GM23338 (cell line): ENCODE results near the gene USP35. TPM values are rescaled to one million over a fixed set of nuclear protein-coding genes. Genes with fewer than 3 reads are reported as not detected.

Source experiments
- ATAC-seq: fragments of 200-7000 bp; cut with Tn5 transposase; 3 replicates; pipeline ENCODE4 v1.9.1; 2020
- DNase-seq: peaks from one replicate; pipeline ENCODE4 v3.0.0-alpha.2; 2015; ENCODE audit warnings: low spot score
- H2AFZ ChIP-seq: fragments of 200-600 bp; sonication (generic); 2 replicates; pipeline ENCODE4 v1.8.0; 2016; ENCODE audit warnings: antibody characterized with exemption, mild to moderate bottlenecking, moderate library complexity
- H3F3A ChIP-seq: fragments of 200-600 bp; sonication (generic); replicated peaks from 2 replicates; pipeline ENCODE4 v1.8.0; 2017; ENCODE audit warnings: antibody characterized with exemption, mixed run types, low read depth
- H3K27ac ChIP-seq: fragments of 200-600 bp; sonication (generic); 2 replicates; pipeline ENCODE4 v1.6.1; 2016; ENCODE audit warnings: low read depth
- H3K27me3 ChIP-seq: fragments of 200-600 bp; sonication (generic); 2 replicates; pipeline ENCODE4 v1.8.0; 2016; ENCODE audit warnings: mild to moderate bottlenecking, mixed run types, moderate library complexity; ENCODE audit not compliant: insufficient read depth
- H3K36me3 ChIP-seq: fragments of 200-600 bp; sonication (generic); 2 replicates; pipeline ENCODE4 v1.8.0; 2016; ENCODE audit warnings: mild to moderate bottlenecking; ENCODE audit not compliant: insufficient read depth
- H3K4me1 ChIP-seq: fragments of 200-600 bp; sonication (generic); 2 replicates; pipeline ENCODE4 v1.8.0; 2016; ENCODE audit warnings: mild to moderate bottlenecking, moderate library complexity; ENCODE audit not compliant: insufficient read depth
- H3K4me2 ChIP-seq: fragments of 200-600 bp; sonication (generic); 2 replicates; pipeline ENCODE4 v1.7.1; 2017; ENCODE audit warnings: mixed run types
- H3K4me3 ChIP-seq: fragments of 200-600 bp; sonication (generic); 2 replicates; pipeline ENCODE4 v1.6.1; 2016; ENCODE audit warnings: mixed run types
- H3K79me2 ChIP-seq: fragments of 200-600 bp; sonication (generic); replicated peaks from 2 replicates; pipeline ENCODE4 v1.8.0; 2017; ENCODE audit warnings: mild to moderate bottlenecking; ENCODE audit not compliant: insufficient read depth
- H3K9me2 ChIP-seq: fragments of 200-600 bp; sonication (generic); 2 replicates; pipeline ENCODE4 v1.8.0; 2017; ENCODE audit not compliant: insufficient read depth
- H4K20me1 ChIP-seq: fragments of 200-600 bp; sonication (generic); replicated peaks from 2 replicates; pipeline ENCODE4 v1.8.0; 2017; ENCODE audit warnings: mild to moderate bottlenecking; ENCODE audit not compliant: insufficient read depth
- H3K27ac Mint-ChIP-seq: 2 replicates; pipeline ENCODE4 v1.8.0; 2020; ENCODE audit warnings: inconsistent platforms, mild to moderate bottlenecking, moderate library complexity, mixed read lengths
- H3K27me3 Mint-ChIP-seq: 3 replicates; pipeline ENCODE4 v1.8.0; 2022; ENCODE audit warnings: low read depth, mild to moderate bottlenecking, moderate library complexity, mixed read lengths, inconsistent platforms; ENCODE audit not compliant: insufficient read depth, poor library complexity
- H3K36me3 Mint-ChIP-seq: 3 replicates; pipeline ENCODE4 v1.8.0; 2021; ENCODE audit warnings: low read depth, mild to moderate bottlenecking, inconsistent platforms, moderate library complexity, mixed read lengths
- H3K4me1 Mint-ChIP-seq: 3 replicates; pipeline ENCODE4 v1.8.0; 2020; ENCODE audit warnings: mild to moderate bottlenecking, inconsistent platforms, mixed read lengths
- H3K4me3 Mint-ChIP-seq: 3 replicates; pipeline ENCODE4 v1.8.0; 2021; ENCODE audit warnings: moderate library complexity, mild to moderate bottlenecking, inconsistent platforms, mixed read lengths
- H3K9me3 Mint-ChIP-seq: 3 replicates; pipeline ENCODE4 v1.8.0; 2020; ENCODE audit warnings: moderate library complexity, mild to moderate bottlenecking, inconsistent platforms, mixed read lengths
- CREB1 ChIP-seq: fragments of 250-450 bp; sonication (Bioruptor Pico); IDR thresholded peaks from 2 replicates; pipeline ENCODE4 v1.5.0; 2020; ENCODE audit warnings: low read depth, mild to moderate bottlenecking, moderate library complexity
- ETS1 ChIP-seq: IDR thresholded peaks from 2 replicates; pipeline ENCODE4 v1.6.1; 2016; ENCODE audit warnings: antibody characterized with exemption
- EZH2 ChIP-seq: fragments of 200-600 bp; sonication (generic); IDR thresholded peaks from one replicate; pipeline ENCODE4 v1.8.0; 2017; ENCODE audit warnings: antibody characterized with exemption, mild to moderate bottlenecking, low read depth; ENCODE audit not compliant: unreplicated experiment
- EZH2phosphoT487 ChIP-seq: fragments of 200-600 bp; sonication (generic); IDR thresholded peaks from one replicate; pipeline ENCODE4 v1.8.1; 2018; ENCODE audit warnings: antibody characterized with exemption; ENCODE audit not compliant: unreplicated experiment
- JUNB ChIP-seq: IDR thresholded peaks from one replicate; pipeline ENCODE4 v1.6.1; 2016; ENCODE audit warnings: antibody characterized with exemption; ENCODE audit not compliant: unreplicated experiment
- NANOG ChIP-seq: IDR thresholded peaks from 2 replicates; pipeline ENCODE4 v1.6.1; 2016; ENCODE audit warnings: antibody characterized with exemption, borderline replicate concordance
- POLR2AphosphoS5 ChIP-seq: IDR thresholded peaks from 2 replicates; pipeline ENCODE4 v1.6.1; 2016; ENCODE audit warnings: antibody characterized with exemption, low read depth
- REST ChIP-seq: IDR thresholded peaks from one replicate; pipeline ENCODE4 v1.6.1; 2018; ENCODE audit warnings: antibody characterized with exemption; ENCODE audit not compliant: unreplicated experiment
- STAT1 ChIP-seq: IDR thresholded peaks from one replicate; pipeline ENCODE4 v1.6.1; 2016; ENCODE audit warnings: antibody characterized with exemption; ENCODE audit not compliant: unreplicated experiment
- ZNF114 ChIP-seq: fragments of 250-450 bp; sonication (Bioruptor Pico); IDR thresholded peaks from 2 replicates; pipeline ENCODE4 v1.5.0; 2020; ENCODE audit warnings: mild to moderate bottlenecking, moderate library complexity
- ZNF331 ChIP-seq: fragments of 250-450 bp; sonication (Bioruptor Pico); IDR thresholded peaks from 2 replicates; pipeline ENCODE4 v1.5.0; 2020; ENCODE audit warnings: low read depth, mild to moderate bottlenecking, moderate library complexity
- polyA plus RNA-seq: library from polyadenylated mRNA; unstranded; fragments of >200 nt; fragmentation: Nextera tagmentation; extraction: Ambion mirVana; gene quantifications from 2 replicates; pipeline ENCODE4 v1.2.1, GENCODE V29; 2016
- total RNA-seq: library from RNA; depleted of rRNA; stranded (reverse); fragments of >200 nt; shearing (Covaris generic); gene quantifications from 2 replicates; pipeline ENCODE4 v1.2.3, GENCODE V29; 2014
- TF ChIP-seq, protein P1 (sequence below): fragments of 250-450 bp; sonication (Bioruptor Pico); IDR thresholded peaks from 2 replicates; pipeline ENCODE4 v1.5.0; 2020; ENCODE audit warnings: mild to moderate bottlenecking, moderate library complexity
- TF ChIP-seq, protein P2 (sequence below), 2 experiments: fragments of 200-600 bp in 1 of 2; sonication (generic) in 1 of 2; conservative IDR thresholded peaks; 2 replicates each; pipeline versions ENCODE4 v1.5.1 to v1.6.1; 2016 to 2017; ENCODE audit warnings: antibody characterized with exemption in 2 of 2, low read depth in 2 of 2, mild to moderate bottlenecking in 2 of 2, moderate library complexity in 1 of 2

USP35 gene
- total and polyA plus RNA-seq, 2 experiments from 2014 or later, result 2.5 to 10.7 TPM

DNA sequence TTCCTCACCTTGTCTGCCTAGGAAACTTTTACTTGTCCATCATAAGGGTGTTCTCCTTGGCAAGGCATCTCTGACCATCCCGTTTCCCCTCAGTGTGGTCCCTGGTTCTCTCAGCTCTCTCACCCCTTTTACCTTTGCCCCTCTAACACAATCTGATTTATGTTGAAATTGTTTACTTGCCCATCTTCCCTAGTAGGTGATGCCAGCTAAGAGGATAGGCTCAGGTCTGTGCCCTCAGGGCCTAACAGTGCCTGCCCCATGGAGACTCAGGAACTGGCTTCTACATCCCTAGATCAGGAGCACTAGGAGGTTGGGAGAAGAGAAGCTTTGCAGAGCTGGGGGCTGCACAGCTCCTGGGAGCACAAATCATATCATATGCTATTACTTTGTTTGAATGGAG lies 28.2 kb upstream of the USP35 start:
- no peak overlapping the region for H3K4me2 ChIP-seq
- Mint-ChIP-seq H3K36me3 (no peaks in the 10 kb centered on the region), H3K4me3 (no peak overlapping the region), H3K4me1 (peaks cover 6% of the 10 kb centered on the region; the same call in 1 of the 3 replicates), H3K27me3 (peaks cover 2% of the 10 kb centered on the region), H3K27ac (no peak overlapping the region), H3K9me3 (no peaks in the 10 kb centered on the region)
- no peaks in the 10 kb centered on the region for H4K20me1 ChIP-seq
- no peak for DNase-seq
- no peak overlapping the region for H2AFZ ChIP-seq
- H3F3A ChIP-seq, result no peaks in the 10 kb centered on the region
- H3K4me1 ChIP-seq, result no peaks in the 10 kb centered on the region
- no peaks in the 10 kb centered on the region for H3K27me3 ChIP-seq
- no peaks in the 10 kb centered on the region for H3K9me2 ChIP-seq
- ATAC-seq, result no peak
- H3K4me3 ChIP-seq, result no peak overlapping the region
- TF ChIP-seq ZNF331 (CRISPR knock-in tag), result no peak
- no peak for TF ChIP-seq POLR2AphosphoS5
- TF ChIP-seq REST, result no peak
- TF ChIP-seq EZH2, result no peak
- TF ChIP-seq CREB1 (CRISPR knock-in tag), result no peak
- TF ChIP-seq, protein P1, sequence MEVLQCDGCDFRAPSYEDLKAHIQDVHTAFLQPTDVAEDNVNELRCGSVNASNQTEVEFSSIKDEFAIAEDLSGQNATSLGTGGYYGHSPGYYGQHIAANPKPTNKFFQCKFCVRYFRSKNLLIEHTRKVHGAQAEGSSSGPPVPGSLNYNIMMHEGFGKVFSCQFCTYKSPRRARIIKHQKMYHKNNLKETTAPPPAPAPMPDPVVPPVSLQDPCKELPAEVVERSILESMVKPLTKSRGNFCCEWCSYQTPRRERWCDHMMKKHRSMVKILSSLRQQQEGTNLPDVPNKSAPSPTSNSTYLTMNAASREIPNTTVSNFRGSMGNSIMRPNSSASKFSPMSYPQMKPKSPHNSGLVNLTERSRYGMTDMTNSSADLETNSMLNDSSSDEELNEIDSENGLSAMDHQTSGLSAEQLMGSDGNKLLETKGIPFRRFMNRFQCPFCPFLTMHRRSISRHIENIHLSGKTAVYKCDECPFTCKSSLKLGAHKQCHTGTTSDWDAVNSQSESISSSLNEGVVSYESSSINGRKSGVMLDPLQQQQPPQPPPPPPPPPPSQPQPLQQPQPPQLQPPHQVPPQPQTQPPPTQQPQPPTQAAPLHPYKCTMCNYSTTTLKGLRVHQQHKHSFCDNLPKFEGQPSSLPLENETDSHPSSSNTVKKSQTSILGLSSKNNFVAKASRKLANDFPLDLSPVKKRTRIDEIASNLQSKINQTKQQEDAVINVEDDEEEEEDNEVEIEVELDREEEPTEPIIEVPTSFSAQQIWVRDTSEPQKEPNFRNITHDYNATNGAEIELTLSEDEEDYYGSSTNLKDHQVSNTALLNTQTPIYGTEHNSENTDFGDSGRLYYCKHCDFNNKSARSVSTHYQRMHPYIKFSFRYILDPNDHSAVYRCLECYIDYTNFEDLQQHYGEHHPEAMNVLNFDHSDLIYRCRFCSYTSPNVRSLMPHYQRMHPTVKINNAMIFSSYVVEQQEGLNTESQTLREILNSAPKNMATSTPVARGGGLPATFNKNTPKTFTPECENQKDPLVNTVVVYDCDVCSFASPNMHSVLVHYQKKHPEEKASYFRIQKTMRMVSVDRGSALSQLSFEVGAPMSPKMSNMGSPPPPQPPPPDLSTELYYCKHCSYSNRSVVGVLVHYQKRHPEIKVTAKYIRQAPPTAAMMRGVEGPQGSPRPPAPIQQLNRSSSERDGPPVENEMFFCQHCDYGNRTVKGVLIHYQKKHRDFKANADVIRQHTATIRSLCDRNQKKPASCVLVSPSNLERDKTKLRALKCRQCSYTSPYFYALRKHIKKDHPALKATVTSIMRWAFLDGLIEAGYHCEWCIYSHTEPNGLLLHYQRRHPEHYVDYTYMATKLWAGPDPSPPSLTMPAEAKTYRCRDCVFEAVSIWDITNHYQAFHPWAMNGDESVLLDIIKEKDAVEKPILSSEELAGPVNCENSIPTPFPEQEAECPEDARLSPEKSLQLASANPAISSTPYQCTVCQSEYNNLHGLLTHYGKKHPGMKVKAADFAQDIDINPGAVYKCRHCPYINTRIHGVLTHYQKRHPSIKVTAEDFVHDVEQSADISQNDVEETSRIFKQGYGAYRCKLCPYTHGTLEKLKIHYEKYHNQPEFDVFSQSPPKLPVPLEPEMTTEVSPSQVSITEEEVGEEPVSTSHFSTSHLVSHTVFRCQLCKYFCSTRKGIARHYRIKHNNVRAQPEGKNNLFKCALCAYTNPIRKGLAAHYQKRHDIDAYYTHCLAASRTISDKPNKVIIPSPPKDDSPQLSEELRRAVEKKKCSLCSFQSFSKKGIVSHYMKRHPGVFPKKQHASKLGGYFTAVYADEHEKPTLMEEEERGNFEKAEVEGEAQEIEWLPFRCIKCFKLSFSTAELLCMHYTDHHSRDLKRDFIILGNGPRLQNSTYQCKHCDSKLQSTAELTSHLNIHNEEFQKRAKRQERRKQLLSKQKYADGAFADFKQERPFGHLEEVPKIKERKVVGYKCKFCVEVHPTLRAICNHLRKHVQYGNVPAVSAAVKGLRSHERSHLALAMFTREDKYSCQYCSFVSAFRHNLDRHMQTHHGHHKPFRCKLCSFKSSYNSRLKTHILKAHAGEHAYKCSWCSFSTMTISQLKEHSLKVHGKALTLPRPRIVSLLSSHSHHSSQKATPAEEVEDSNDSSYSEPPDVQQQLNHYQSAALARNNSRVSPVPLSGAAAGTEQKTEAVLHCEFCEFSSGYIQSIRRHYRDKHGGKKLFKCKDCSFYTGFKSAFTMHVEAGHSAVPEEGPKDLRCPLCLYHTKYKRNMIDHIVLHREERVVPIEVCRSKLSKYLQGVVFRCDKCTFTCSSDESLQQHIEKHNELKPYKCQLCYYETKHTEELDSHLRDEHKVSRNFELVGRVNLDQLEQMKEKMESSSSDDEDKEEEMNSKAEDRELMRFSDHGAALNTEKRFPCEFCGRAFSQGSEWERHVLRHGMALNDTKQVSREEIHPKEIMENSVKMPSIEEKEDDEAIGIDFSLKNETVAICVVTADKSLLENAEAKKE, result no peak
- TF ChIP-seq NANOG, result no peak
- no peak for TF ChIP-seq JUNB
- TF ChIP-seq ETS1, result no peak
- TF ChIP-seq STAT1, result no peak
- no peak for TF ChIP-seq EZH2phosphoT487
- no peak for TF ChIP-seq ZNF114 (CRISPR knock-in tag)
- TF ChIP-seq, protein P2, sequence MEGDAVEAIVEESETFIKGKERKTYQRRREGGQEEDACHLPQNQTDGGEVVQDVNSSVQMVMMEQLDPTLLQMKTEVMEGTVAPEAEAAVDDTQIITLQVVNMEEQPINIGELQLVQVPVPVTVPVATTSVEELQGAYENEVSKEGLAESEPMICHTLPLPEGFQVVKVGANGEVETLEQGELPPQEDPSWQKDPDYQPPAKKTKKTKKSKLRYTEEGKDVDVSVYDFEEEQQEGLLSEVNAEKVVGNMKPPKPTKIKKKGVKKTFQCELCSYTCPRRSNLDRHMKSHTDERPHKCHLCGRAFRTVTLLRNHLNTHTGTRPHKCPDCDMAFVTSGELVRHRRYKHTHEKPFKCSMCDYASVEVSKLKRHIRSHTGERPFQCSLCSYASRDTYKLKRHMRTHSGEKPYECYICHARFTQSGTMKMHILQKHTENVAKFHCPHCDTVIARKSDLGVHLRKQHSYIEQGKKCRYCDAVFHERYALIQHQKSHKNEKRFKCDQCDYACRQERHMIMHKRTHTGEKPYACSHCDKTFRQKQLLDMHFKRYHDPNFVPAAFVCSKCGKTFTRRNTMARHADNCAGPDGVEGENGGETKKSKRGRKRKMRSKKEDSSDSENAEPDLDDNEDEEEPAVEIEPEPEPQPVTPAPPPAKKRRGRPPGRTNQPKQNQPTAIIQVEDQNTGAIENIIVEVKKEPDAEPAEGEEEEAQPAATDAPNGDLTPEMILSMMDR (conservative IDR thresholded peaks at IDR 0.05; ENCODE audit: low read depth in 2 of 2), result no peak
- H3K36me3 ChIP-seq, result no peaks in the 10 kb centered on the region
- no peak overlapping the region for H3K27ac ChIP-seq
- H3K79me2 ChIP-seq, result no peaks in the 10 kb centered on the region
